Spleen (tissue), 11 donors: ENCODE results near the gene TGM1. TPM values are rescaled to one million over a fixed set of nuclear protein-coding genes. Genes with fewer than 3 reads are reported as not detected.
"Not testable (repeated sequence)": the region's sequence is repeated elsewhere in the genome, so short reads cannot be mapped to it uniquely, and the experiment has no call there.

Source experiments
- DNase-seq: peaks from one replicate; pipeline ENCODE4 v3.0.0-alpha.2; 2020
- H3K27ac ChIP-seq, 8 donors: fragments of 200-600 bp; sonication (generic) in 7 of 8; 1 replicate in 4 of 8; 2 replicates in 4 of 8; pipeline versions ENCODE4 v1.5.0 to v1.8.0; 2016 to 2021; ENCODE audit warnings: inconsistent platforms in 4 of 8, mild to moderate bottlenecking in 4 of 8, moderate library complexity in 1 of 8
- H3K27me3 ChIP-seq, 7 donors: fragments of 200-600 bp; sonication (generic) in 6 of 7; replicated peaks in 1 of 7; 1 replicate in 4 of 7; 2 replicates in 3 of 7; pipeline versions ENCODE4 v1.5.0 to v1.8.0; 2016 to 2021; ENCODE audit warnings: inconsistent platforms in 3 of 7, mild to moderate bottlenecking in 1 of 7
- H3K36me3 ChIP-seq, 6 donors: fragments of 200-600 bp; sonication (generic) in 5 of 6; 1 replicate in 4 of 6; 2 replicates in 2 of 6; pipeline versions ENCODE4 v1.5.0 to v1.8.0; 2016 to 2021; ENCODE audit warnings: inconsistent platforms in 2 of 6
- H3K4me1 ChIP-seq, 6 donors: fragments of 200-600 bp; sonication (generic) in 5 of 6; 1 replicate in 3 of 6; 2 replicates in 3 of 6; pipeline versions ENCODE4 v1.5.0 to v1.8.0; 2016 to 2021; ENCODE audit warnings: inconsistent platforms in 3 of 6
- H3K4me3 ChIP-seq, 8 donors: fragments of 200-600 bp; sonication (generic) in 7 of 8; 1 replicate in 4 of 8; 2 replicates in 4 of 8; pipeline versions ENCODE4 v1.5.0 to v1.8.0; 2016 to 2021; ENCODE audit warnings: inconsistent platforms in 4 of 8, mild to moderate bottlenecking in 4 of 8, moderate library complexity in 2 of 8
- H3K9me3 ChIP-seq, 8 donors: fragments of 200-600 bp; sonication (generic) in 7 of 8; 1 replicate in 4 of 8; 2 replicates in 4 of 8; pipeline versions ENCODE4 v1.5.0 to v1.8.0; 2016 to 2021; ENCODE audit warnings: inconsistent platforms in 4 of 8
- POLR2A ChIP-seq, 3 donors: fragments of 450-650 bp; IDR thresholded peaks; one replicate each; pipeline ENCODE4 v1.5.1; 2017; ENCODE audit warnings: antibody characterized with exemption in 3 of 3, mild to moderate bottlenecking in 1 of 3
- POLR2AphosphoS5 ChIP-seq, 3 donors: sonication (generic); formaldehyde crosslinking; IDR thresholded peaks; one replicate each; pipeline ENCODE4 v1.5.1; 2017; ENCODE audit warnings: antibody characterized with exemption in 3 of 3
- WGBS, 5 donors: extraction: QIAGEN DNeasy Blood & Tissue Kit in 3 of 5; methylation state at CpG; one replicate each; pipeline versions ENCODE4 v1.1.5 to v1.1.7; 2013 to 2018; 5-methylcytosine and 5-hydroxymethylcytosine counted together
- intact Hi-C: fragments of 100-400 bp; cut with DNase I; formaldehyde crosslinking; loops from one replicate; pipeline ENCODE4 v1.15.0; 2023; ENCODE audit warnings: low total_unique reads
- polyA plus RNA-seq, 3 donors: library from polyadenylated mRNA; stranded (reverse); fragments of 200-250 nt; gene quantifications; one replicate each; pipeline ENCODE4 v1.2.1, GENCODE V29; 2013
- small RNA-seq, 4 donors: library from RNA; depleted of rRNA; stranded (forward); fragments of <200 nt; gene quantifications; one replicate each; pipeline ENCODE3, GENCODE V24; 2016
- total RNA-seq, 7 donors: library from RNA; depleted of rRNA in 3 of 7; stranded (reverse); fragments of >200 nt in 3 of 7; fragmentation: NEBNext Ultra II Directional in 4 of 7; extraction: Animal tissue kit (Norgen Biotek cat#: 25700) in 4 of 7; gene quantifications; one replicate each; pipeline versions ENCODE4 v1.1.0 to v1.2.1, GENCODE V29; 2016 to 2021
- TF ChIP-seq, protein P1 (sequence below), 11 experiments: fragments of 200-600 bp in 7 of 11; fragments of 450-650 bp in 4 of 11; sonication (generic) in 4 of 11; IDR thresholded peaks in 8 of 11; conservative IDR thresholded peaks in 3 of 11; 1 replicate in 7 of 11; 2 replicates in 4 of 11; pipeline versions ENCODE4 v1.4.0 to v1.8.0; 2016 to 2021; ENCODE audit warnings: antibody characterized with exemption in 11 of 11, inconsistent platforms in 4 of 11, mild to moderate bottlenecking in 1 of 11
- donor health status: healthy with polysubstance abuse.
- donor health status: DM: no; HTN: no; CAD: no; lungs with moderate emphysema.
- donor health status: DM: no; HTN: no; CAD: no.
- donor health status: Bipolar disorder and iron deficiency.
- donor health status: healthy.
- donor health status: DM: no; HTN: no; CAD: no.
- donor health status: DM: yes; HTN: yes; CAD: no.

Gene TGM1
- total and polyA plus RNA-seq, 10 donors, result 1.4 to 4.8 (median 2.7) TPM

- H3K4me1 ChIP-seq, result peaks cover 0 to 45% (median 8%) of the 10 kb centered on the region in 6 donors
- peaks cover 0 to 5% (median 0%) of the 10 kb centered on the region in 8 donors for H3K9me3 ChIP-seq
- no peak for DNase-seq
- peaks cover 5 to 98% (median 59%) of the 10 kb centered on the region in 6 donors for H3K36me3 ChIP-seq
- WGBS, 5 donors, result 95 to 97% (median 96%) methylated on average over 11 of the region's 11 CpGs
- no peaks in the 10 kb centered on the region for H3K27me3 ChIP-seq
- TF ChIP-seq POLR2A (IDR thresholded peaks at IDR 0.05), result no peak
- peak in 2 of 3 donors; percentile 40 to 50 for TF ChIP-seq POLR2AphosphoS5 (IDR thresholded peaks at IDR 0.05)
- TF ChIP-seq, protein P1, sequence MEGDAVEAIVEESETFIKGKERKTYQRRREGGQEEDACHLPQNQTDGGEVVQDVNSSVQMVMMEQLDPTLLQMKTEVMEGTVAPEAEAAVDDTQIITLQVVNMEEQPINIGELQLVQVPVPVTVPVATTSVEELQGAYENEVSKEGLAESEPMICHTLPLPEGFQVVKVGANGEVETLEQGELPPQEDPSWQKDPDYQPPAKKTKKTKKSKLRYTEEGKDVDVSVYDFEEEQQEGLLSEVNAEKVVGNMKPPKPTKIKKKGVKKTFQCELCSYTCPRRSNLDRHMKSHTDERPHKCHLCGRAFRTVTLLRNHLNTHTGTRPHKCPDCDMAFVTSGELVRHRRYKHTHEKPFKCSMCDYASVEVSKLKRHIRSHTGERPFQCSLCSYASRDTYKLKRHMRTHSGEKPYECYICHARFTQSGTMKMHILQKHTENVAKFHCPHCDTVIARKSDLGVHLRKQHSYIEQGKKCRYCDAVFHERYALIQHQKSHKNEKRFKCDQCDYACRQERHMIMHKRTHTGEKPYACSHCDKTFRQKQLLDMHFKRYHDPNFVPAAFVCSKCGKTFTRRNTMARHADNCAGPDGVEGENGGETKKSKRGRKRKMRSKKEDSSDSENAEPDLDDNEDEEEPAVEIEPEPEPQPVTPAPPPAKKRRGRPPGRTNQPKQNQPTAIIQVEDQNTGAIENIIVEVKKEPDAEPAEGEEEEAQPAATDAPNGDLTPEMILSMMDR (IDR thresholded peaks at IDR 0.05 in 8 of 11, conservative IDR thresholded peaks at IDR 0.05 in 3 of 11), result no peak
- peak overlapping the region in 1 of 8 donors; percentile 40 for H3K27ac ChIP-seq
- H3K4me3 ChIP-seq, result no peak overlapping the region
- intact Hi-C loops, result no loop called here
Observed at GRCh38 chr14:24206260-24207103, 56.5 kb downstream of the TGM1 start.

DNA sequence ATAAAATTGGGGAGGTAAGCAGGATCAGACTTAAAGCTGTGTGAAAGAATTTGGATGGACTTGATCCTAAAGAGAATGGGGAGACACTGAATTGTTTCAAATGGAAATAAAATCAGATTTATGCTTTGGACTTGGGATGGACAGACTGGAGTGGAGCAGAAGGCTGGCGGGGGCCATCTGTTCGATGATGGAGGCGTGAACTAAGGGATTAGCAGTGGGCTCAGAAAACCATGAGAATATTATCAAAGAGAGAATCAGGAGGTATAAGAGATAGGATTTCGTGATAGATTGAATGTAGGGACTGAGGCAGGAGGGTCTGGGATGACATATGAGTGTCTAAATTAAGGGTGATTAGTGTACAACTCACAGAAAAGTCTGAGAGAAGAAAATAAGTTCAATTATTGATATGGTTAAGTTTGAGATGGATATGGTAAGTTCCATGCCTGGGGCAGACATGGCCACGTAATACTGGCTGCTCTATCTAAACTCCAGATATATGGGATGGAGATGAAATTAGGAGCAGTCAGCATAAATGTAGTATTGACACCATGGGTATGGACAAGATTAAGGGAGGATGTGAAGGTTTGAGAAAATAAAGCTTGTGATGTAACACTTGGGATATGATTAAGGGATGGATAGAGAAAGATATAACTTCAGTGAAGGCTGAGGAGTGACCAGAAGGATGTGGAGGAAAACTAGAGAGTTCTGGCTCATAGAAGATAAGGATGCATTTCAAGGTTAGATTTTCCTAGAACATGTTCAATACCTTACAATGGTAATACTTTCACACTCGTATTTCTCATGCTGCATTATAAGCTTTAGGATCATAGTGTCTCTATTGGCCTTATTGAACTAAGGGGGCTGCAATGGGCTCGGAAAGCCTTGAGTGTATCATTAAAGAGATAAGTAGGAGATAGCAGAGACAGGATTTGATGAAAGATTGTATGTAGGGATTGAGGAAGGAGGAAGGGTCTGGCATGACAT is 58.5 kb downstream of the TGM1 start:
- Histone ChIP-seq H3K27me3 (no peaks in the 10 kb centered on the region), H3K4me3 (no peak overlapping the region), H3K27ac (no peak overlapping the region), H3K4me1 (peaks cover 0 to 29% (median 2%) of the 10 kb centered on the region in 6 donors), H3K9me3 (peaks cover 0 to 5% (median 0%) of the 10 kb centered on the region in 8 donors), H3K36me3 (peaks cover 5 to 98% (median 46%) of the 10 kb centered on the region in 6 donors)
- DNase-seq, result no peak
- intact Hi-C loops, result no loop called here
- TF ChIP-seq POLR2AphosphoS5 (IDR thresholded peaks at IDR 0.05) (no peak), POLR2A (IDR thresholded peaks at IDR 0.05) (no peak)
- TF ChIP-seq, protein P1 (IDR thresholded peaks at IDR 0.05 in 8 of 11, conservative IDR thresholded peaks at IDR 0.05 in 3 of 11), result no peak
- 93 to 97% (median 96%) methylated on average over 7 of the region's 7 CpGs for WGBS, 5 donors

DNA sequence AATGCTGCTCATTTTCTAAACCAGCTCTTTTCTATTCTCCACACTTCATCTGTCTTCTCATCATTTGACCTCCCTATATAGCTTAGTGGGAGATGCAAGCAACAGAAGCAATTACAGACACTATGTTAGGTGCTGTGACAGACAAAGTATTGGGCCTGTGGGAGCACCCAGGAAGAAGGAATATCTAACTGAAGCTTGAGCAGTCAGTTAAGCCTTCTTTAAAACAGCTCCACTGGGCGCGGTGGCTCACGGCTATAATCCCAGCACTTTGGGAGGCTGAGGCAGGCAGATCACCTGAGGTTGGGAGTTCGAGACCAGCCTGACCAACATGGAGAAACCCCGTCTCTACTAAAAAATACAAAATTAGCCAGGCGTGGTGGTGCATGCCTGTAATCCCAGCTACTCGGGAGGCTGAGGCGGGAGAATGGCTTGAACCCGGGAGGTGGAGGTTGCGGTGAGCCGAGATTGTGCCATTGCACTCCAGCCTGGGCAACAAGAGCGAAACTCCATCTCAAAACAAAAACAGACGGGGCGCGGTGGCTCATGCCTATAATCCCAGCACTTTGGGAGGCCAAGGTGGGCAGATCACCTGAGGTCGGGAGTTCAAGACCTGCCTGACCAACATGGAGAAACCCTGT is 59.6 kb downstream of the TGM1 start:
- DNase-seq, H3K27me3 ChIP-seq, H3K4me3 ChIP-seq, H3K9me3 ChIP-seq, intact Hi-C loops, H3K27ac ChIP-seq: not testable (repeated sequence)
- H3K4me1 ChIP-seq, result peaks cover 6 to 38% (median 12%) of the 10 kb centered on the region in 6 donors
- peaks cover 5 to 95% (median 36%) of the 10 kb centered on the region in 6 donors for H3K36me3 ChIP-seq
- 95 to 99% (median 97%) methylated on average over 15 to 16 of the region's 16 CpGs for WGBS, 5 donors

GRCh38 chr14:24202538-24202937 is 60.4 kb downstream of the TGM1 start:
- DNase-seq, H3K27me3 ChIP-seq, H3K9me3 ChIP-seq, H3K4me3 ChIP-seq, intact Hi-C loops, H3K27ac ChIP-seq: not testable (repeated sequence)
- Histone ChIP-seq H3K36me3 (peaks cover 3 to 87% (median 29%) of the 10 kb centered on the region in 6 donors), H3K4me1 (peaks cover 8 to 38% (median 18%) of the 10 kb centered on the region in 6 donors)
- 91 to 96% (median 96%) methylated on average over 8 of the region's 8 CpGs for WGBS, 5 donors

Small RNAs within 50 kb of the gene (small RNA-seq; reads per million reads assigned to genes)
- gene CHMP4A, result 0 reads per million in 4 donors
- 0 reads per million in 4 donors for gene MDP1

Other genes starting within 250 kb of the TGM1 start
Only the 30 nearest of the 34 such genes appear.
- 10 to 100 TPM; 31.4 to 52.3 (median 34.9) TPM for gene PCK2, start 168.9 kb downstream of the TGM1 start, total RNA-seq
- gene PCK2, start 168.9 kb downstream of the TGM1 start, polyA plus RNA-seq, result 10 to 100 TPM; 25.3 to 35.7 (median 27.9) TPM
- gene DCAF11, start 148.4 kb downstream of the TGM1 start, total RNA-seq, result 100 to 1,000 TPM in 2 of 7 donors, 10 to 100 TPM in 5; 73.8 to 110 (median 80.9) TPM
- 10 to 100 TPM; 28.7 to 42.5 (median 32.4) TPM for gene DCAF11, start 148.4 kb downstream of the TGM1 start, polyA plus RNA-seq
- gene NRL, start 148.2 kb downstream of the TGM1 start, total RNA-seq, result 1 to 10 TPM; 2.0 to 7.8 (median 4.2) TPM
- 1 to 10 TPM; 2.7 to 4.7 (median 3.7) TPM for gene NRL, start 148.2 kb downstream of the TGM1 start, polyA plus RNA-seq
- 10 to 100 TPM in 2 of 7 donors, 1 to 10 TPM in 5; 3.7 to 12.9 (median 9.0) TPM for gene FITM1, start 132.5 kb downstream of the TGM1 start, total RNA-seq
- gene FITM1, start 132.5 kb downstream of the TGM1 start, polyA plus RNA-seq, result 1 to 10 TPM; 4.6 to 9.6 (median 8.3) TPM
- 100 to 1,000 TPM; 157 to 303 (median 247) TPM for gene PSME1, start 127.0 kb downstream of the TGM1 start, total RNA-seq
- 100 to 1,000 TPM; 349 to 441 (median 364) TPM for gene PSME1, start 127.0 kb downstream of the TGM1 start, polyA plus RNA-seq
- 10 to 100 TPM; 17.7 to 27.3 (median 19.9) TPM for gene EMC9, start 121.6 kb downstream of the TGM1 start, total RNA-seq
- gene EMC9, start 121.6 kb downstream of the TGM1 start, polyA plus RNA-seq, result 10 to 100 TPM; 25.4 to 50.6 (median 48.5) TPM
- gene PSME2, start 116.6 kb downstream of the TGM1 start, total RNA-seq, result 100 to 1,000 TPM in 5 of 7 donors, 10 to 100 TPM in 2; 80.0 to 295 (median 189) TPM
- 100 to 1,000 TPM; 337 to 509 (median 433) TPM for gene PSME2, start 116.6 kb downstream of the TGM1 start, polyA plus RNA-seq
- 100 to 1,000 TPM in 3 of 7 donors, 10 to 100 TPM in 4; 61.9 to 113 (median 96.9) TPM for gene RNF31, start 115.7 kb downstream of the TGM1 start, total RNA-seq
- gene RNF31, start 115.7 kb downstream of the TGM1 start, polyA plus RNA-seq, result 100 to 1,000 TPM in 2 of 3 donors, 10 to 100 TPM in 1; 56.5 to 148 (median 122) TPM
- 100 to 1,000 TPM; 122 to 265 (median 218) TPM for gene IRF9, start 101.9 kb downstream of the TGM1 start, total RNA-seq
- 100 to 1,000 TPM in 2 of 3 donors, 10 to 100 TPM in 1; 85.8 to 166 (median 118) TPM for gene IRF9, start 101.9 kb downstream of the TGM1 start, polyA plus RNA-seq
- gene REC8, start 91.1 kb downstream of the TGM1 start, total RNA-seq, result 10 to 100 TPM; 23.5 to 51.6 (median 38.0) TPM
- 10 to 100 TPM; 23.6 to 48.0 (median 43.1) TPM for gene REC8, start 91.1 kb downstream of the TGM1 start, polyA plus RNA-seq
- 10 to 100 TPM; 20.0 to 49.7 (median 29.9) TPM for gene IPO4, start 74.4 kb downstream of the TGM1 start, total RNA-seq
- 10 to 100 TPM; 10.0 to 14.7 (median 10.4) TPM for gene IPO4, start 74.4 kb downstream of the TGM1 start, polyA plus RNA-seq
- 10 to 100 TPM; 30.4 to 53.6 (median 37.3) TPM for gene TM9SF1, start 67.7 kb downstream of the TGM1 start, total RNA-seq
- 10 to 100 TPM in 1 of 3 donors, 1 to 10 TPM in 2; 4.7 to 12.7 (median 7.9) TPM for gene TM9SF1, start 67.7 kb downstream of the TGM1 start, polyA plus RNA-seq
- gene TSSK4, start 57.5 kb downstream of the TGM1 start, total RNA-seq, result 1 to 10 TPM in 1 of 7 donors, under 1 TPM in 4, not detected in 2; 0.44 to 1.4 (median 0.61) TPM
- not detected for gene TSSK4, start 57.5 kb downstream of the TGM1 start, polyA plus RNA-seq
- gene CHMP4A, start 49.7 kb downstream of the TGM1 start, total RNA-seq, result 10 to 100 TPM; 53.3 to 71.7 (median 61.9) TPM
- 100 to 1,000 TPM; 106 to 149 (median 132) TPM for gene CHMP4A, start 49.7 kb downstream of the TGM1 start, polyA plus RNA-seq
- 10 to 100 TPM; 11.0 to 25.5 (median 17.6) TPM for gene MDP1, start 47.1 kb downstream of the TGM1 start, total RNA-seq
- 10 to 100 TPM; 30.2 to 39.6 (median 33.6) TPM for gene MDP1, start 47.1 kb downstream of the TGM1 start, polyA plus RNA-seq
- gene NEDD8, start 30.8 kb downstream of the TGM1 start, total RNA-seq, result 100 to 1,000 TPM in 6 of 7 donors, 10 to 100 TPM in 1; 98.6 to 137 (median 122) TPM
- gene NEDD8, start 30.8 kb downstream of the TGM1 start, polyA plus RNA-seq, result 100 to 1,000 TPM; 164 to 237 (median 228) TPM
- 10 to 100 TPM; 57.0 to 85.6 (median 82.6) TPM for gene GMPR2, start 30.2 kb downstream of the TGM1 start, total RNA-seq
- gene GMPR2, start 30.2 kb downstream of the TGM1 start, polyA plus RNA-seq, result 10 to 100 TPM; 42.2 to 57.9 (median 50.3) TPM
- 100 to 1,000 TPM in 3 of 7 donors, 10 to 100 TPM in 4; 61.8 to 121 (median 99.5) TPM for gene TINF2, start 20.6 kb downstream of the TGM1 start, total RNA-seq
- 10 to 100 TPM; 55.7 to 60.8 (median 57.4) TPM for gene TINF2, start 20.6 kb downstream of the TGM1 start, polyA plus RNA-seq
- gene RABGGTA, start 8.4 kb upstream of the TGM1 start, total RNA-seq, result 10 to 100 TPM; 41.7 to 63.0 (median 48.6) TPM
- 10 to 100 TPM; 22.5 to 46.7 (median 41.4) TPM for gene RABGGTA, start 8.4 kb upstream of the TGM1 start, polyA plus RNA-seq
- 10 to 100 TPM; 29.9 to 56.1 (median 34.0) TPM for gene DHRS1, start 36.6 kb upstream of the TGM1 start, total RNA-seq
- gene DHRS1, start 36.6 kb upstream of the TGM1 start, polyA plus RNA-seq, result 10 to 100 TPM; 22.0 to 38.2 (median 30.3) TPM
- 10 to 100 TPM; 16.8 to 26.9 (median 22.9) TPM for gene NOP9, start 36.7 kb upstream of the TGM1 start, total RNA-seq
- gene NOP9, start 36.7 kb upstream of the TGM1 start, polyA plus RNA-seq, result 10 to 100 TPM in 1 of 3 donors, 1 to 10 TPM in 2; 4.5 to 12.1 (median 5.2) TPM
- 100 to 1,000 TPM in 2 of 7 donors, 10 to 100 TPM in 5; 54.0 to 145 (median 88.8) TPM for gene CIDEB, start 44.8 kb upstream of the TGM1 start, total RNA-seq
- 10 to 100 TPM; 31.0 to 33.6 (median 31.4) TPM for gene CIDEB, start 44.8 kb upstream of the TGM1 start, polyA plus RNA-seq
- gene LTB4R2, start 47.0 kb upstream of the TGM1 start, total RNA-seq, result 10 to 100 TPM in 6 of 7 donors, 1 to 10 TPM in 1; 9.2 to 32.3 (median 18.1) TPM
- gene LTB4R2, start 47.0 kb upstream of the TGM1 start, polyA plus RNA-seq, result 1 to 10 TPM in 2 of 3 donors, under 1 TPM in 1; 0.83 to 4.0 (median 1.3) TPM
- 10 to 100 TPM; 20.9 to 50.4 (median 35.8) TPM for gene LTB4R, start 48.3 kb upstream of the TGM1 start, total RNA-seq
- 10 to 100 TPM; 13.9 to 28.6 (median 28.6) TPM for gene LTB4R, start 48.3 kb upstream of the TGM1 start, polyA plus RNA-seq
- 100 to 1,000 TPM in 1 of 7 donors, 10 to 100 TPM in 6; 34.4 to 114 (median 68.7) TPM for gene ADCY4, start 71.9 kb upstream of the TGM1 start, total RNA-seq
- gene ADCY4, start 71.9 kb upstream of the TGM1 start, polyA plus RNA-seq, result 10 to 100 TPM; 13.0 to 53.5 (median 34.0) TPM
- gene RIPK3, start 76.8 kb upstream of the TGM1 start, total RNA-seq, result 10 to 100 TPM; 24.8 to 42.4 (median 32.6) TPM
- gene RIPK3, start 76.8 kb upstream of the TGM1 start, polyA plus RNA-seq, result 10 to 100 TPM; 14.0 to 18.4 (median 14.7) TPM
- 10 to 100 TPM; 10.7 to 29.2 (median 20.2) TPM for gene NFATC4, start 105.0 kb upstream of the TGM1 start, total RNA-seq
- 100 to 1,000 TPM in 1 of 3 donors, 10 to 100 TPM in 2; 51.1 to 145 (median 99.9) TPM for gene NFATC4, start 105.0 kb upstream of the TGM1 start, polyA plus RNA-seq
- gene NYNRIN, start 135.8 kb upstream of the TGM1 start, total RNA-seq, result 10 to 100 TPM in 5 of 7 donors, 1 to 10 TPM in 2; 4.7 to 18.0 (median 12.0) TPM
- gene NYNRIN, start 135.8 kb upstream of the TGM1 start, polyA plus RNA-seq, result 1 to 10 TPM in 2 of 3 donors, under 1 TPM in 1; 0.87 to 2.7 (median 2.2) TPM
- gene CBLN3, start 166.5 kb upstream of the TGM1 start, total RNA-seq, result 10 to 100 TPM in 4 of 7 donors, 1 to 10 TPM in 3; 4.3 to 21.7 (median 13.7) TPM
- gene CBLN3, start 166.5 kb upstream of the TGM1 start, polyA plus RNA-seq, result 10 to 100 TPM in 1 of 3 donors, 1 to 10 TPM in 2; 5.8 to 13.8 (median 6.8) TPM
- 10 to 100 TPM; 65.5 to 90.6 (median 72.2) TPM for gene KHNYN, start 166.8 kb upstream of the TGM1 start, total RNA-seq
- gene KHNYN, start 166.8 kb upstream of the TGM1 start, polyA plus RNA-seq, result 10 to 100 TPM; 10.9 to 35.2 (median 14.0) TPM